ELF-1 (cell line): ENCODE measurements around the gene HABP2.
A peak's percentile ranks its signal among the peaks of the same experiment; 100 is the strongest.

Experiments
- DNase-seq: peaks from one replicate; pipeline ENCODE4 v3.0.0-alpha.2; 2016; ENCODE audit warnings: low read depth, low spot score

Gene HABP2

GRCh38 chr10:113557424-113557862 is 4.6 kb downstream of the HABP2 start:
- no peak for DNase-seq

DNA sequence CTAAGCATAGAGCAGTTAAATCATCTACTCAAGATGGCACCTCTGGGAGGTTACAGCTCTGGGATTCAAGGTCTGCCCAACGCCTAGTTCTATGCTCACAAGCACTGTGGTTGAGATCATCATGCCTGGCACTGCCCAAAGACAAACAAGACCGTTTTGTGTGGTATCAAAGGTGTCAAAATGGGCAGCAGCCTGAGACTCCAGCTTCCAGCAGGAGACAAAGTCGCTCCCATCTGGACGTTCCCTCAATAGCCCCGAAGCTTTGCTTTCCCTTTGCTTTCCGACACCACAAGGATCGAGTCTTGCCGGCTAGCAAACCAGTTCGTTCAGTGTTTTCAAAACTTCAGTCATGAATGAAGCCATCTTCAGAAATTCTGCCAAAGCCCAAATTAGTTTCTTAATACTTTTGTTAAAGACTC is 5.1 kb downstream of the HABP2 start:
- DNase-seq = peak; percentile 79

- DNase-seq = no peak
Observed at GRCh38 chr10:113560071-113560470, 7.2 kb downstream of the HABP2 start.

DNA sequence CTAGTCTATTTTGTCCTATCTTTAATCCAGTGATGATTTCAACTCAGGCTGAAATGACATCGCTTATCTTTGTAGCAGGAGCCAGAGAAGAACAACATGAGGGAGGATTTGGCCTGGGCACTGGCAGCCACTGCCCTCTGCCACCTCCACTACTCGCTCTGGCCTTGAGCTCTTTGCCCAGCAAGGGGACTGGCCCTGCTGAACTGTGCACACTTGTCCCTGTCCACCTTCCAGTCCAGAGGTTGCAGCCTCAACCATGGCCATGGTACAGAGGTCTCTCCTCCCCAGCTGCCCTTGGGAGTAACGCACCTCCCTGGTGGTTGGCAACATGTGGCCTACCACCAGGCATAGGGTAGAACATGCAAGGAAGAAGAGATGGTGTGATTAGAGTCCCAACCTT is 8.4 kb downstream of the HABP2 start:
- no peak for DNase-seq

DNA sequence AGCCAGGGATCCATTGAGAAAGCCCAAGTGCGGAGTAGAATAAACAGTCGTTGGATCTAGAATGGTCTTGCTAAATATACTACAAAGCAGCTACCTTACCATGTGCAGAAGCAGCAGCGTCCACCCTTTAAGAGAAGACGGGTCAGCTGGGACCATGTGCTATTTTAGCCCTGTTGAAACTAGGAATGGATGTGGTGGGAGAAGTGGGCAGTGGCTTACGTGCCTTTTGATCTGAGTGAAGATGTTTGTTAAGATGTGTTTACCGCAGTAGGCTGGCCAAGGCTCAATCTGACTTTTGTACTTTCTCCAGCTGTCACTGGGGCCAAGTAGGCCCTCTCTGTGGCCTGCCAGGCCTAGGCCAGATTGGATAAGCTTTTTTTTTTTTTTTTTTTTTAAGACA is 9.2 kb downstream of the HABP2 start:
- DNase-seq = no peak

GRCh38 chr10:113562704-113563103 is 9.9 kb downstream of the HABP2 start:
- no peak for DNase-seq

GRCh38 chr10:113563306-113564088 is 10.6 kb downstream of the HABP2 start:
- DNase-seq = peak; percentile 88

GRCh38 chr10:113565364-113565763 is 12.5 kb downstream of the HABP2 start:
- peak; percentile 52 for DNase-seq

- no peak for DNase-seq
Observed at GRCh38 chr10:113566888-113567287, 14.0 kb downstream of the HABP2 start.

- peak; percentile 61 for DNase-seq
Observed at GRCh38 chr10:113569576-113569975, 16.7 kb downstream of the HABP2 start.

- DNase-seq = no peak
Observed at GRCh38 chr10:113572520-113573290, 19.9 kb downstream of the HABP2 start.

DNA sequence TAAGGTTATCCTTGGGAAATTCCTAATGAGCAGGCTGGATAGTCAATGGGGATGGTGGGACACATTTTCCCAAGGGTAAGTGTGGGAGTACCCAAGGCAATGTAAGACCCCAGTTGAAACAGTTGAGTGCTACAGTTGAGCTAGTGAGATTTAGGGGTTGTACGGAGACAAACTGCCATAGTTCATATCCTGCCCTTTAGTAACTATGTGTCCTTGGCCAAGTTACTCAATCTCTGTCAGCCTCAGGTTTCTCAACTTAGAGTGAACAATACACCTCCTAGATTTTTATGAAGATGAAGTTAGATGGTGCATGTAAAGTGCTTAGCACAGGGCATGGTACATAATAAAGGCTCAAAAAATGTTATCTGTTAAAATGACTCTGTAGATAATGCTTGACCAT is 20.5 kb downstream of the HABP2 start:
- DNase-seq = no peak

- peak; percentile 25 for DNase-seq
Observed at GRCh38 chr10:113576852-113577251, 24.0 kb downstream of the HABP2 start.

DNA sequence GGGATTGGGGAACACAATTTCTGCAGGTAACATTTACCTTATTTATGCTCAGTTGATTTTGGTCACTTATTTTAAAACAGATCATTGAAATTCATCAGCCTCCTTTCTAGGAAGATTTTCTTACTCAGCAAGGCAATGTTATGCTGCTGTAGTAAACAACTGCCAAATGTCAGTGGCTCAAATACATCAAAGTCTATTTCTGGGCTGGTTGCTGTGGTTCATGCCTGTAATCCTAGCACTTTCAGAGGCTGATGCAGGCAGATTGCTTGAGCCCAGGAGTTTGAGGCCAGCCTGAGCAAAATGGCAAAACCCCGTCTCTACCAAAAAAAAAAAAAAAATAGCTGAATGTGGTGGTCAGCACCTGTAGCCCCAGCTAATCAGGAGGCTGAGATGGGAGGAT is 25.9 kb downstream of the HABP2 start:
- DNase-seq = no peak

DNA sequence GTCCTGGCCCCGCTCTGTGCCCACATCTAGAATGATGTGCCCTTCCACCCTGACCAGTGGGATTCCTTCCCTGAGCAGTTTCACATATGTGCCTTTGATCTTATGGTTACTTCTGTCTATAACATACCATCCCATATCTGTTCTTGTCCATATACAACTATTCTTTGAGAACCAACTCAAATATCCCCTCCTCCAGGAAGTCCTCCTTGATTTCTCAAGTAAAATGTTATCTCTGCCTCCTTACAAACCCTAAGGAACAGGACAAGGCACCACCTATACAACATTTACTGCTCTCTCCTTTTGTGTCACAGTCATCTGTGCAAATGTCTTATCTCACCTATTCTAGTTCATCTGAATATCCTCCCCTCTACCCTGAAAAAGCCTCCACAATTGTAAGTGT is 28.2 kb downstream of the HABP2 start:
- DNase-seq = no peak

GRCh38 chr10:113583571-113583970 is 30.7 kb downstream of the HABP2 start:
- DNase-seq = no peak

GRCh38 chr10:113585949-113586348 is 33.1 kb downstream of the HABP2 start:
- peak; percentile 6 for DNase-seq

DNA sequence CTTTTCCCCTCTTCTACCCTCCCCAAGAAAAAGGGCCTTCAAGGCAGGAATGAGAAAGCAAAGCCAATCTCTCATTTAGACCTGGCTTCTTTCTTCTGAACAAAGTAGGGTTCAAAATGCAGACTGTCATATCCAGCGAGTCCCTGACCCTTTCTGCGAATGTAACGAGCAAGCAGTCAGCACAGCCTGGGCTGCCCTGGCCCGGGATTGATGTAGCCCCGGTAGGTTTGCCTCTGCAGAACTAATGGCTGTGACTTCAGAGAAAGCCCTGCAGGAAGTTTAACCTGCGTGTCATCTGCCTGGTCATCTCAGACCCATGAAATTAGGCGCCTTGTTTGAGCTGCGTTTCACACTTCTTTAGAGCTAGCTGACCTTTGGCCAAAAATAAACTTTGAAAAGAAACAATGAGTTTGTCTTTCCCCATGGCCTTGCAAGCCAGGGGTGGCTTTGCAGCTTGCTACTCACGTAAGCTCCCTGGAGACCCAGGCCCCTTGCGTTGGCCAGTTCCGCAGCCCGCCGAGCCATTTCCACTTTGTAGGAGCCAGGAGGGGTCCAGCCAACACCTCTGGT is 36.4 kb downstream of the HABP2 start:
- no peak for DNase-seq

GRCh38 chr10:113590581-113590980 is 37.7 kb downstream of the HABP2 start:
- no peak for DNase-seq

GRCh38 chr10:113592380-113592779 is 39.5 kb downstream of the HABP2 start:
- no peak for DNase-seq

DNA sequence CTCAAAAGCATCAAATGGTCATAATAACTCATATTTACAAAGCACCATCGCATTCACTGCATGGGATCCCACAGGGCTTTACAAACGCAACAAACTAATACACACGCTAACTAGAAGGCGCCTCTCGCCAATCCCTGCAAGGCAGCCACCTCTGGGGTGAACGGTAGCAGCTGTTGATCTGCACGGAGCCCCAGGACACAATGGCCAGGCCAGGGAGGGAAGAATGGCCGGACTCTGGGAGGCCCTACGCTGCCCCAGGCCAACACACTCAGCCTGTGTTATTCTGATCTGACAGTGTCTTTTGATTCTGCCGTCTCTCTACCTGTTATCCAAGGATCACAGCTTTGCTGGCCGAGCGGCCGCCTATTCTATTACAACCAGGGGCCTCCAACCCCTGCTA is 41.8 kb downstream of the HABP2 start:
- peak; percentile 87 for DNase-seq

- no peak for DNase-seq
Observed at GRCh38 chr10:113600569-113600968, 47.7 kb downstream of the HABP2 start.
